HG03354 (cell line): ENCODE data around the gene PSTPIP1.

Source experiments
- ATAC-seq: cut with Tn5 transposase; IDR thresholded peaks from one replicate; pipeline ENCODE4 v1.9.1; 2021; ENCODE audit warnings: mild to moderate bottlenecking; ENCODE audit not compliant: unreplicated experiment, poor library complexity, severe bottlenecking

Gene PSTPIP1

GRCh38 chr15:77037388-77038209, 42.7 kb downstream of the PSTPIP1 start:
- ATAC-seq: no peak

- ATAC-seq: no peak
Observed at GRCh38 chr15:77038312-77039216, 43.6 kb downstream of the PSTPIP1 start.

GRCh38 chr15:77039217-77039533, 44.2 kb downstream of the PSTPIP1 start:
- no peak for ATAC-seq

- ATAC-seq: no peak
Observed at GRCh38 chr15:77039848-77040247, 44.9 kb downstream of the PSTPIP1 start.

- no peak for ATAC-seq
Observed at GRCh38 chr15:77040673-77041072, 45.7 kb downstream of the PSTPIP1 start.

GRCh38 chr15:77042245-77042919, 47.5 kb downstream of the PSTPIP1 start:
- ATAC-seq: no peak

- no peak for ATAC-seq
Observed at GRCh38 chr15:77042955-77043920, 48.3 kb downstream of the PSTPIP1 start.

- no peak for ATAC-seq
Observed at GRCh38 chr15:77044228-77045042, 49.5 kb downstream of the PSTPIP1 start.

- no peak for ATAC-seq
Observed at GRCh38 chr15:77045985-77046384, 51.1 kb downstream of the PSTPIP1 start.

- ATAC-seq: no peak
Observed at GRCh38 chr15:77046704-77047412, 51.9 kb downstream of the PSTPIP1 start.

GRCh38 chr15:77048135-77048876, 53.4 kb downstream of the PSTPIP1 start:
- ATAC-seq: no peak

GRCh38 chr15:77052556-77052955, 57.6 kb downstream of the PSTPIP1 start:
- ATAC-seq: no peak

- ATAC-seq: no peak
Observed at GRCh38 chr15:77053709-77054108, 58.8 kb downstream of the PSTPIP1 start.

GRCh38 chr15:77057072-77057471, 62.1 kb downstream of the PSTPIP1 start:
- ATAC-seq: no peak

GRCh38 chr15:77057685-77058084, 62.8 kb downstream of the PSTPIP1 start:
- ATAC-seq: no peak

GRCh38 chr15:77058468-77058867, 63.5 kb downstream of the PSTPIP1 start:
- no peak for ATAC-seq

GRCh38 chr15:77059786-77060361, 64.9 kb downstream of the PSTPIP1 start:
- ATAC-seq: peak; percentile 72
